Hepatocyte (in vitro differentiated cells): ENCODE data around the gene WNT7A.

Experiments
- EZH2 ChIP-seq: fragments of 200-600 bp; sonication (generic); IDR thresholded peaks from 2 replicates; pipeline ENCODE4 v1.6.1; 2016; ENCODE audit warnings: antibody characterized with exemption, mild to moderate bottlenecking, borderline replicate concordance
- TF ChIP-seq, protein P1 (sequence below): fragments of 200-600 bp; sonication (generic); IDR thresholded peaks from 2 replicates; pipeline ENCODE4 v1.5.1; 2016; ENCODE audit warnings: antibody characterized with exemption, mild to moderate bottlenecking; ENCODE audit not compliant: poor library complexity

DNA sequence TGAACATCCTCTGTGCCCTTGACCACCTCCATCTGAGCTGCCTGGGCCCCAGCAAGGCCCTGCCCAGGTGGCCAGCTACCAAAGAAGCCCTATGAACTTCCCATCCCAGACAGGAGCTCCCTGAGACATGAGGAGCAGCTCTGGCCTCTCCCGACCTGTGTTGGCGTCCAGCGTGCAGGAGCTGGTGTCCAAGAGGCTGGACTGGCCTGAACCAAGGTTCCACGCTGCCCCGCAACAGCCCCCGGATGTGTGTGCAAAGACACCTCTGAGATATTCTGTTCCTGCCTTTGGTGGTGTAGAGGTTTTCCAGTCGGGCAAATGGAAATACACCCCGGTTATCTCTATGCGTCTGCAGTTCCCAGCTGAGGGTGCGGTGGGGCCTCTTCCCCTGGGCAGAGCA lies 42.1 kb downstream of the WNT7A start:
- TF ChIP-seq, protein P1, sequence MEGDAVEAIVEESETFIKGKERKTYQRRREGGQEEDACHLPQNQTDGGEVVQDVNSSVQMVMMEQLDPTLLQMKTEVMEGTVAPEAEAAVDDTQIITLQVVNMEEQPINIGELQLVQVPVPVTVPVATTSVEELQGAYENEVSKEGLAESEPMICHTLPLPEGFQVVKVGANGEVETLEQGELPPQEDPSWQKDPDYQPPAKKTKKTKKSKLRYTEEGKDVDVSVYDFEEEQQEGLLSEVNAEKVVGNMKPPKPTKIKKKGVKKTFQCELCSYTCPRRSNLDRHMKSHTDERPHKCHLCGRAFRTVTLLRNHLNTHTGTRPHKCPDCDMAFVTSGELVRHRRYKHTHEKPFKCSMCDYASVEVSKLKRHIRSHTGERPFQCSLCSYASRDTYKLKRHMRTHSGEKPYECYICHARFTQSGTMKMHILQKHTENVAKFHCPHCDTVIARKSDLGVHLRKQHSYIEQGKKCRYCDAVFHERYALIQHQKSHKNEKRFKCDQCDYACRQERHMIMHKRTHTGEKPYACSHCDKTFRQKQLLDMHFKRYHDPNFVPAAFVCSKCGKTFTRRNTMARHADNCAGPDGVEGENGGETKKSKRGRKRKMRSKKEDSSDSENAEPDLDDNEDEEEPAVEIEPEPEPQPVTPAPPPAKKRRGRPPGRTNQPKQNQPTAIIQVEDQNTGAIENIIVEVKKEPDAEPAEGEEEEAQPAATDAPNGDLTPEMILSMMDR, result no peak
- no peak for TF ChIP-seq EZH2
